ENCODE data around the gene ABCB9. TPM values are rescaled to one million over a fixed set of nuclear protein-coding genes. Genes with fewer than 3 reads are reported as not detected.

The ABCB9 gene
- total RNA-seq, 1 experiment from 2014 or later = 6.3 TPM

DNA sequence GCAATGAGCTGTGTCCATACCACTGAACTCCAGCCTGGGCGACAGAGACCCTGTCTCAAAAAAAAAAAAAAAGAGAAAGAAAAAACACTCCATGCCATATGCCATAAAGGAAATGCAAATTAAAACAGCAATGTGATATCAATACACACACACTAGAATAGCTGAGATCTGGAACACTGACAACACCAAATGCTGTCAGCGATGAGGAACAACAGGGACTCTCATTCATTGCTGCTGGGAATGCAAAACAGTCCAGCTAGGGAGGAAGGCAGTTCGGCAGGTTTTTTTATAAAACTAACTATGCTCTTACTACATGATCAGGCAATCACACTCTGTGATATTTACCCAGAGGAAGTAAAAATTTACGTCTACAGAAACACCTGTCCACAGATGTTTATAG lies 3.4 kb upstream of the ABCB9 start (continued):
- TF ChIP-seq TCF7 (CRISPR knock-in tag; IDR thresholded peaks at IDR 0.05; ENCODE audit: low read depth) (no peak), TP53 (CRISPR knock-in tag; IDR thresholded peaks at IDR 0.05) (no peak), MXD4 (CRISPR knock-in tag; IDR thresholded peaks at IDR 0.05; ENCODE audit: borderline replicate concordance) (no peak), ARID4B (CRISPR knock-in tag; IDR thresholded peaks at IDR 0.05; ENCODE audit: borderline replicate concordance) (no peak), RELA (CRISPR knock-in tag; IDR thresholded peaks at IDR 0.05; ENCODE audit: borderline replicate concordance) (no peak), CREM (CRISPR knock-in tag; IDR thresholded peaks at IDR 0.05) (no peak)
- TF ChIP-seq, protein P1, sequence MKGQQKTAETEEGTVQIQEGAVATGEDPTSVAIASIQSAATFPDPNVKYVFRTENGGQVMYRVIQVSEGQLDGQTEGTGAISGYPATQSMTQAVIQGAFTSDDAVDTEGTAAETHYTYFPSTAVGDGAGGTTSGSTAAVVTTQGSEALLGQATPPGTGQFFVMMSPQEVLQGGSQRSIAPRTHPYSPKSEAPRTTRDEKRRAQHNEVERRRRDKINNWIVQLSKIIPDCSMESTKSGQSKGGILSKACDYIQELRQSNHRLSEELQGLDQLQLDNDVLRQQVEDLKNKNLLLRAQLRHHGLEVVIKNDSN (CRISPR knock-in tag; IDR thresholded peaks at IDR 0.05) = no peak

GRCh38 chr12:122968104-122968503 lies 1.8 kb upstream of the ABCB9 start:
- no peak for ATAC-seq
- no peak overlapping the region for H3K27ac Mint-ChIP-seq
- peaks cover 19% of the 10 kb centered on the region for H3K4me1 Mint-ChIP-seq
- H3K36me3 Mint-ChIP-seq = no peaks in the 10 kb centered on the region
- no peaks in the 10 kb centered on the region for H3K9me3 Mint-ChIP-seq
- no peak for DNase-seq (ENCODE audit: low spot score)
- POLR2A ChIA-PET = no interaction called here
- TF ChIP-seq ZBTB21 (CRISPR knock-in tag; IDR thresholded peaks at IDR 0.05; ENCODE audit: borderline replicate concordance) (no peak), TP53 (CRISPR knock-in tag; IDR thresholded peaks at IDR 0.05) (no peak), MLX (CRISPR knock-in tag; IDR thresholded peaks at IDR 0.05) (no peak), KAT7 (CRISPR knock-in tag; IDR thresholded peaks at IDR 0.05; ENCODE audit: borderline replicate concordance) (no peak), ARID4B (CRISPR knock-in tag; IDR thresholded peaks at IDR 0.05; ENCODE audit: borderline replicate concordance) (no peak), ATF3 (CRISPR knock-in tag; conservative IDR thresholded peaks at IDR 0.05) (no peak), NFE2L1 (CRISPR knock-in tag; IDR thresholded peaks at IDR 0.05) (no peak), GRHL2 (CRISPR knock-in tag; IDR thresholded peaks at IDR 0.05; ENCODE audit: insufficient replicate concordance, severe bottlenecking) (no peak), ZNF423 (CRISPR knock-in tag; IDR thresholded peaks at IDR 0.05) (no peak), ERG (CRISPR knock-in tag; IDR thresholded peaks at IDR 0.05) (no peak)
- TF ChIP-seq, protein P1 (CRISPR knock-in tag; IDR thresholded peaks at IDR 0.05) = no peak
- no peak overlapping the region for H3K4me3 Mint-ChIP-seq
- CTCF ChIA-PET = interaction anchor here (2.3 kb wide), 1 partner anchor 100 kb away, joined by 13 read pairs; no protein-coding TSS in a partner anchor
- peaks cover 5% of the 10 kb centered on the region for H3K27me3 Mint-ChIP-seq (ENCODE audit: low read depth)
